NB4 (cell line): ENCODE measurements around the gene PCGF3.
A peak's percentile ranks its signal among the peaks of the same experiment; 100 is the strongest.

Experiments used
- DNase-seq: peaks from one replicate; pipeline ENCODE4 v3.0.0; 2010; ENCODE audit warnings: low read depth
- H3K4me3 ChIP-seq: one replicate; pipeline ENCODE4 v1.5.1; 2011; ENCODE audit warnings: mild to moderate bottlenecking, low read depth, low read length, moderate library complexity
- MYC ChIP-seq: IDR thresholded peaks from 2 replicates; pipeline ENCODE4 v1.6.1; 2011; ENCODE audit warnings: low read depth, low read length
- POLR2A ChIP-seq: IDR thresholded peaks from 2 replicates; pipeline ENCODE4 v1.6.1; 2011; ENCODE audit warnings: mild to moderate bottlenecking; ENCODE audit not compliant: insufficient read length; ENCODE audit errors: extremely low read depth
- TF ChIP-seq, protein P1 (sequence below): IDR thresholded peaks from one replicate; pipeline ENCODE4 v1.5.1; 2012; ENCODE audit warnings: low read depth, low read length
- TF ChIP-seq, protein P2 (sequence below): IDR thresholded peaks from 2 replicates; pipeline ENCODE4 v1.6.1; 2011; ENCODE audit warnings: low read depth, low read length

The PCGF3 gene

DNA sequence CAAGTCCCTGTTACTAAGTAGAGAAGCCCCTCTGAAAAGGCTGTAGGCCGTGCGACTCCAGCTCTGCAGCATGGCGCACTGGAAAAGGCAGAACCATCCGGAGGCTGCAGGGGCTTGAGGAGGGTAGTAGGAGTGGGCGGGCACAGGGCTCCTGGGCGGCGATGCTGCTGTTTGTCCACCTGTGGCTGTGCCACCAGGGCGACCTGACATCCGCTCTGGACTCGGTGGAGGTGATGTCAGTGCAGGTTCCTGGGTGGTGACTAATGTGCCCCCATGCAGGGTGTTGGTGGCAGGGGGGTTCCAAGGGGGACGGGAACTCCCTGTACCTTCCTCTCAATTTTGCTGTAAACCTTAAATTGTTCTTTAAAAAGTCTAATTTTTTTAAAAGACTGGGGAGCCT is 58.3 kb downstream of the PCGF3 start:
- no peak for DNase-seq
- no peak for TF ChIP-seq POLR2A
- TF ChIP-seq, protein P1, sequence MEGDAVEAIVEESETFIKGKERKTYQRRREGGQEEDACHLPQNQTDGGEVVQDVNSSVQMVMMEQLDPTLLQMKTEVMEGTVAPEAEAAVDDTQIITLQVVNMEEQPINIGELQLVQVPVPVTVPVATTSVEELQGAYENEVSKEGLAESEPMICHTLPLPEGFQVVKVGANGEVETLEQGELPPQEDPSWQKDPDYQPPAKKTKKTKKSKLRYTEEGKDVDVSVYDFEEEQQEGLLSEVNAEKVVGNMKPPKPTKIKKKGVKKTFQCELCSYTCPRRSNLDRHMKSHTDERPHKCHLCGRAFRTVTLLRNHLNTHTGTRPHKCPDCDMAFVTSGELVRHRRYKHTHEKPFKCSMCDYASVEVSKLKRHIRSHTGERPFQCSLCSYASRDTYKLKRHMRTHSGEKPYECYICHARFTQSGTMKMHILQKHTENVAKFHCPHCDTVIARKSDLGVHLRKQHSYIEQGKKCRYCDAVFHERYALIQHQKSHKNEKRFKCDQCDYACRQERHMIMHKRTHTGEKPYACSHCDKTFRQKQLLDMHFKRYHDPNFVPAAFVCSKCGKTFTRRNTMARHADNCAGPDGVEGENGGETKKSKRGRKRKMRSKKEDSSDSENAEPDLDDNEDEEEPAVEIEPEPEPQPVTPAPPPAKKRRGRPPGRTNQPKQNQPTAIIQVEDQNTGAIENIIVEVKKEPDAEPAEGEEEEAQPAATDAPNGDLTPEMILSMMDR, result no peak
- H3K4me3 ChIP-seq, result no peak overlapping the region

DNA sequence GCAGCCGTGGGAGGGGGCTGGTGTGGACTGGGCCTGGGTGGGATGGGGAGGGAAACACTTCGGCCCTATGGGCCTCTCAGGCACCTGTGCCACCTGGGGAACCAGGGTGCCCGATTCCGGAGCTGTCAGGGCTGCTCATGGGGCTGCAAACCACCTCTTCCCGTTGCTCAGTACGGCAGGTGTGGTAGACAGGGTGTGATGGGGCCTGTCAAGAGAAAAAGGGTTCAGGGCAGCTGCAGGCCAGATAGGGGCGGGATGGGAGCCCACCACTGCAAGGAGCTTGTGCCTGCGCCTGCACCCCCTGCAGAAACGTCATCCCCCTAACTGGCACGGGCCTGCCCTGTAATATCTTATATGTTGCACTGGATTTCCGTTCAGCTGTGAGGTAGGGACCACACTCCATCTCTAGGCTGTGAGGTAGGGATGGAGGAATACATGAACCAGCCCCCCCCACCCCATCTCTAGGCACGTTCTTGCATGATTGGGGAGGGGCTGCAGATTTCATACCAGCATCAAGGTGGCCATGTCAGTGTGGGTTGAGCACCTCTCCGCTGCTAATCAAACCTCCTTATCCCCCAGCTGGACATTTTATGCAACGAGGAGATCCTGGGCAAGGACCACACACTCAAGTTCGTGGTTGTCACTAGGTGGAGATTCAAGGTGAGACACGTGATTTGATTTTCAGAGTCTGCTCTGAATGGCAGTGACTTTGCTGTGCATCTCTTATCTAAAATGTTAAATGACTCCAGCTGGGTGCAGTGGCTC is 59.0 kb downstream of the PCGF3 start:
- TF ChIP-seq MYC, result no peak
- peak; percentile 19 for TF ChIP-seq POLR2A
- H3K4me3 ChIP-seq, result no peak overlapping the region
- peak; percentile 39 for DNase-seq

DNA sequence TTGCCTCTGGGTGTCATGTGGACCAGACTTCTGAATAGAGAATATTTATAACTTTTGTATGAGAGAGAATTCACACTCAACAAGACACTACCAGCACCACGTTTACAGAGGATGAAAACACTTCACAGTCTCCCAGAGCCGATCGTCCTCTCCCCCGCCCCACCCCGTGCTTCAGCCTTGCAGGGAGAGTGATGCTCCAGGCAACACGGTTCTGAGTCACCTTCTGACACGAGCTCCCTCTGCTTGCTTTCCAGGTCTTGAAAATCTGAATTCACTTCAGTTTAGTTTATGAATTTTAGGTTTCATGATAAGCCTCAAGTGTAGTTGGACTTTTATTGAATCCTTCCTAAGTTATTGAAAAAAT is 60.5 kb downstream of the PCGF3 start:
- no peak overlapping the region for H3K4me3 ChIP-seq
- peak; percentile 41 for DNase-seq

DNA sequence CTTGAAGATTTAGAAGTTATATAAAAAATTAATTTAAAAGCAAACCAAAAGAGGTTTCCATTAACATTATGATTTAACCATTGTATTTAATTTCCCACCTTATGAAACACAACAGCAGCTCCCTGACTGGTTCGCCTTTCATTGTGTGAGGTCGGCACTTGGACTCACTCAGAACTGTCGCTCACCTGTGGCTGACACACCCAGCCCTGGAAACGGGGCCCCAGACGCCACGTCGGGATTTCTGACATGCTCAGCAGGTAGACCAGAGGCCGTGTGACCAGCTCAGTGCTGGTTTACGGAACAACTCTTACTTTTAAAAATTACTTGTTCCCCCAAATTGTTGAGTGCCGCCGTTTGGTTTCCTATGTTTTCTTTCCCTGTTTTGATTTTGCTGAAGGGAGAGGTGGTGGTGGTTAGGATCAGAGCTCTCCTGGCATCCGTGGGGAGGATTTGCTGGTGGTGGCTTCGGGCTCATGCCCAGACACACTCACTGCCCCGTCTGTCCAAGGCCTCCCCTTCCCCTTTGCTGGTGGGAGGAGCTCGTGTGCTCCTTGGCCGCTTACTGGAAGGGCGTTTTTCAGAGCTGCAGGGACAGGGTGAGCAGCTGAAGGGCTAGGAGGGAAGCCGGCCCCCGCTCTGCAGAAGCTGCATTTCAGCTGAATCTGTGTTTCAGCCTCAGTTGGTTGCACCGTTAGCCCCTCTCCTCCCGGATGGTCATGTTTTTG is 61.1 kb downstream of the PCGF3 start:
- no peak overlapping the region for H3K4me3 ChIP-seq
- TF ChIP-seq POLR2A, result no peak
- TF ChIP-seq, protein P1, result no peak
- TF ChIP-seq, protein P2, sequence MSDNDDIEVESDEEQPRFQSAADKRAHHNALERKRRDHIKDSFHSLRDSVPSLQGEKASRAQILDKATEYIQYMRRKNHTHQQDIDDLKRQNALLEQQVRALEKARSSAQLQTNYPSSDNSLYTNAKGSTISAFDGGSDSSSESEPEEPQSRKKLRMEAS, result no peak
- no peak for TF ChIP-seq MYC
- DNase-seq, result no peak

More for the DNA sequence above, 60.5 kb downstream of the PCGF3 start:
- TF ChIP-seq MYC, result no peak
- TF ChIP-seq, protein P2, result no peak
- TF ChIP-seq, protein P1, result no peak
- no peak for TF ChIP-seq POLR2A

DNA sequence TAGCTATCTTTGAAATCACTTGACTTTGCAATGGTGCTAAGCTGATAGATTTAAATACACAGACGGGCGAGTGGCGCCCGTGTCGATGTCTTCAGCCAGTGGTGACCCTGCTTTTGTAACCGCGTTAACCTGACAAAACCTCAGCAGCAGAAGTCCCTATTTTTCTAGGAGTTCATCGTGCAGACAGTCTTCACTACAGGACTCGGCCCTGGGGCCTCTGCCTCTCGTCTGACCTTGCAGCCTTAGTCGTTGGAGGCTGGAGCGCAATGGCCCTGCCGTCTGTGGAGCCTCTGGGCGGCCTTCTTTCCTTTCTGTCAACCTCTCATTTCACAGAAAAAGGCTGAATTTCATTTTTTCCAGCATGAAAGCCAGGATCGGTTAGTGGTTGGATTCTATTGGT is 62.4 kb downstream of the PCGF3 start:
- no peak for TF ChIP-seq POLR2A
- TF ChIP-seq MYC, result no peak
- TF ChIP-seq, protein P1, result no peak
- TF ChIP-seq, protein P2, result no peak
- H3K4me3 ChIP-seq, result no peak overlapping the region
- no peak for DNase-seq

DNA sequence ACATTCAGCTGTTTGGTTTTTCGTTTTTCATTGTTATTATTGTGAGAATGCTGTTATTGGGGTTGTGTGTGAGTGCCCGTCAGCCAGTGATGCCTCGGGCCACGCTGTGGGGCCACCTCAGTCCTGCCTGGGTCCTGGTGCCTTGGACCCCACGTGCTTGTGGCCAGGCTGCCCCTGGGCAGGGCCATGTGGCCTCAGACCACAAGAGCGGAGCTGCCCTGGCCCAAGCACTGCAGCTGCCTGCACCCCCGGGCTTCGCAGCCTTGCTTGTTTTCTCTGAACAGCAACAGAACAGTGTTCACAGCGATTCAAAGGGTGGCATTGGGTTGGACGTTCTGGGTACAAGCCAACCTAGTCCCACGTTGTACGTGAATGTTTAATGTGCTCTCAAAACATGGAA is 63.4 kb downstream of the PCGF3 start:
- no peak overlapping the region for H3K4me3 ChIP-seq
- no peak for DNase-seq
- TF ChIP-seq, protein P2, result no peak
- TF ChIP-seq, protein P1, result no peak
- TF ChIP-seq POLR2A (no peak), MYC (no peak)
